Adrenal gland (tissue), 5 donors: Measurements from ENCODE around the gene FKBP9.
A peak's percentile ranks its signal among the peaks of the same experiment; 100 is the strongest.

Experiments
- POLR2A ChIP-seq, 2 donors: fragments of 450-650 bp; IDR thresholded peaks; one replicate each; pipeline ENCODE4 v1.6.1; 2017; ENCODE audit warnings: antibody characterized with exemption in 2 of 2, mild to moderate bottlenecking in 2 of 2, moderate library complexity in 1 of 2
- TF ChIP-seq, protein P1 (sequence below), 6 experiments: fragments of 450-650 bp in 4 of 6; fragments of 200-600 bp in 2 of 6; sonication (generic) in 1 of 6; IDR thresholded peaks; 1 replicate in 5 of 6; 2 replicates in 1 of 6; pipeline versions ENCODE4 v1.5.1 to v1.8.0; 2016 to 2021; ENCODE audit warnings: antibody characterized with exemption in 6 of 6, mild to moderate bottlenecking in 2 of 6, moderate library complexity in 1 of 6
- donor health status: DM: no; HTN: no; CAD: no.

DNA sequence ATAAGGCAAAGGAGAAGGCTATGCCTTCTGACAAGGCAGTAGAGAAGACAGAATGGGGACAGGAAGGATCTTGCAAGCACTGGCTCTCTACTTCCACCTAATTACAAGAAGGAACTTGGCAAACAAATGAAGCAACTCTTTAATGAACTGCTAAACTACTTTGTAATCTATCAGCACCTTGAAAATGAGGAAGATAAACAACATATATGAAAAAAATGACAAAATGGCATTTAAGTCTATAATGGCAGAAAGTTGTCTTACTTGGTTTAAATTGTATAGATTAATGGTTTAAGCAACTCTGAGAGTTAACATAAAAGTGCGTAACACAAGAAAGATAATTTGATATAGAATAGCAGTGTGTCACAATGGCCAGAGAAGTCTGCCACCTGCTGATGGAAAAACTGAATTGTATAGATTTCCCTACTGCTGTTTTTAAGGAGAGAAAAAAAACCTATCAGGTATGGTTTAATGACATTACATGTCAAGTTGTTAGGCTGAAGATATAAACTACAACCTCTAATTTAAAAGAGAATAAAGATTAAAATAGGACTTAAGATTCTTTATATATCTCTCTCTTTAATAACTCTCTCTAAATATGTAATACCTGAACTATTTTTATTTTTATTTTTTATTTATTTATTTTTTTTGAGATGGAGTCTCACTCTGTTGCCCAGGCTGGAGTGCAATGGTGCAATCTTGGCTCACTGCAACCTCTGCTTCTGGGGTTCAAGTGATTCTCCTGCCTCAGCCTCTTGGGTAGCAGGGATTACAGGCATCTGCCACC lies 93.5 kb downstream of the FKBP9 start:
- TF ChIP-seq, protein P1, sequence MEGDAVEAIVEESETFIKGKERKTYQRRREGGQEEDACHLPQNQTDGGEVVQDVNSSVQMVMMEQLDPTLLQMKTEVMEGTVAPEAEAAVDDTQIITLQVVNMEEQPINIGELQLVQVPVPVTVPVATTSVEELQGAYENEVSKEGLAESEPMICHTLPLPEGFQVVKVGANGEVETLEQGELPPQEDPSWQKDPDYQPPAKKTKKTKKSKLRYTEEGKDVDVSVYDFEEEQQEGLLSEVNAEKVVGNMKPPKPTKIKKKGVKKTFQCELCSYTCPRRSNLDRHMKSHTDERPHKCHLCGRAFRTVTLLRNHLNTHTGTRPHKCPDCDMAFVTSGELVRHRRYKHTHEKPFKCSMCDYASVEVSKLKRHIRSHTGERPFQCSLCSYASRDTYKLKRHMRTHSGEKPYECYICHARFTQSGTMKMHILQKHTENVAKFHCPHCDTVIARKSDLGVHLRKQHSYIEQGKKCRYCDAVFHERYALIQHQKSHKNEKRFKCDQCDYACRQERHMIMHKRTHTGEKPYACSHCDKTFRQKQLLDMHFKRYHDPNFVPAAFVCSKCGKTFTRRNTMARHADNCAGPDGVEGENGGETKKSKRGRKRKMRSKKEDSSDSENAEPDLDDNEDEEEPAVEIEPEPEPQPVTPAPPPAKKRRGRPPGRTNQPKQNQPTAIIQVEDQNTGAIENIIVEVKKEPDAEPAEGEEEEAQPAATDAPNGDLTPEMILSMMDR (IDR thresholded peaks at IDR 0.05) = peak; percentile 54 to 76 (median 64)
- TF ChIP-seq POLR2A (IDR thresholded peaks at IDR 0.05) = no peak
